Measurements from ENCODE around the gene SLC9A4.

DNA sequence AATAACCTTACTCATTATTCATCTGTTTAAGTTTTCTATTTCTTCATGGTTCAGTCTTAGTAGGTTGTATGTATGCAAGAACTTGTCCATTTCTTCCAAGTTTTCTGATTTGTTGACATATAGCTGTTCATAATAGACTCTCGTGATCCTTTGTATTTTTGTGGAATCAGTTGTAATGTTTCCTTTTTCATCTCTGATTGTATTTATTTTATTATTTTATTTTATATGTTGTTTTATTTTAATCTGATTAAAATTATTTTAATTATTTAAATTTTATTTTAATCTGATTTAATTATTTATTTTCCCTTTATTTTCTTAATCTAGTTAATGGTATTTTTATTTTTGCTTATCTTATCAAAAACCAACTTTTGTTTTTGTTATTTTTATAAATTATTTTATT is 102.9 kb downstream of the SLC9A4 start:
- TF ChIP-seq NFIC (IDR thresholded peaks at IDR 0.05) = no peak
- TF ChIP-seq, protein P1, sequence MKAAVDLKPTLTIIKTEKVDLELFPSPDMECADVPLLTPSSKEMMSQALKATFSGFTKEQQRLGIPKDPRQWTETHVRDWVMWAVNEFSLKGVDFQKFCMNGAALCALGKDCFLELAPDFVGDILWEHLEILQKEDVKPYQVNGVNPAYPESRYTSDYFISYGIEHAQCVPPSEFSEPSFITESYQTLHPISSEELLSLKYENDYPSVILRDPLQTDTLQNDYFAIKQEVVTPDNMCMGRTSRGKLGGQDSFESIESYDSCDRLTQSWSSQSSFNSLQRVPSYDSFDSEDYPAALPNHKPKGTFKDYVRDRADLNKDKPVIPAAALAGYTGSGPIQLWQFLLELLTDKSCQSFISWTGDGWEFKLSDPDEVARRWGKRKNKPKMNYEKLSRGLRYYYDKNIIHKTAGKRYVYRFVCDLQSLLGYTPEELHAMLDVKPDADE (conservative IDR thresholded peaks at IDR 0.05; ENCODE audit: control insufficient read depth, low read depth, low read length) = no peak
- no peak for TF ChIP-seq CHD2 (IDR thresholded peaks at IDR 0.05; ENCODE audit: low read depth, low read length)
- no peak for TF ChIP-seq MAFK (IDR thresholded peaks at IDR 0.05; ENCODE audit: low read length)
- TF ChIP-seq MBD1 (CRISPR knock-in tag; IDR thresholded peaks at IDR 0.05) = no peak
- no peak for TF ChIP-seq ZBTB1 (CRISPR knock-in tag; IDR thresholded peaks at IDR 0.05; ENCODE audit: borderline replicate concordance, low read depth)

All from K562 (cell line).